H9 (cell line): ENCODE data around the gene CPA3. TPM values are rescaled to one million over a fixed set of nuclear protein-coding genes. Genes with fewer than 3 reads are reported as not detected.

Source experiments
- DNase-seq: peaks from one replicate; pipeline ENCODE4 v3.0.0-alpha.2; 2017
- H2AFZ ChIP-seq: one replicate; pipeline ENCODE4 v1.6.1; 2013; ENCODE audit warnings: mild to moderate bottlenecking, low read length, control low read depth, moderate library complexity
- H2AK5ac ChIP-seq: 2 replicates; pipeline ENCODE4 v1.6.1; 2013; ENCODE audit warnings: low read length, control low read depth, mixed read lengths; ENCODE audit not compliant: insufficient read length
- H2BK120ac ChIP-seq: one replicate; pipeline ENCODE4 v1.6.1; 2013; ENCODE audit warnings: low read depth, mild to moderate bottlenecking, low read length, control low read depth, inconsistent platforms; ENCODE audit not compliant: poor library complexity, severe bottlenecking
- H2BK12ac ChIP-seq: 2 replicates; pipeline ENCODE4 v1.6.1; 2013; ENCODE audit warnings: low read length, control low read depth, mixed read lengths, low read depth; ENCODE audit not compliant: insufficient read length
- H2BK15ac ChIP-seq: 2 replicates; pipeline ENCODE4 v1.6.1; 2013; ENCODE audit warnings: low read depth, low read length, control low read depth
- H2BK20ac ChIP-seq: one replicate; pipeline ENCODE4 v1.6.1; 2013; ENCODE audit warnings: low read depth, mild to moderate bottlenecking, low read length, control low read depth, inconsistent platforms; ENCODE audit not compliant: poor library complexity, severe bottlenecking
- H2BK5ac ChIP-seq: 2 replicates; pipeline ENCODE4 v1.6.1; 2013; ENCODE audit warnings: low read length, control low read depth, mixed read lengths; ENCODE audit not compliant: insufficient read length
- H3K14ac ChIP-seq: 2 replicates; pipeline ENCODE4 v1.6.1; 2013; ENCODE audit warnings: low read length, control low read depth; ENCODE audit not compliant: insufficient read depth
- H3K18ac ChIP-seq: 2 replicates; pipeline ENCODE4 v1.6.1; 2013; ENCODE audit warnings: low read depth, mild to moderate bottlenecking, mixed read lengths, low read length, control low read depth; ENCODE audit not compliant: insufficient read length
- H3K23ac ChIP-seq: 2 replicates; pipeline ENCODE4 v1.6.1; 2013; ENCODE audit warnings: low read length, control low read depth, mixed read lengths, low read depth; ENCODE audit not compliant: insufficient read length
- H3K23me2 ChIP-seq: 2 replicates; pipeline ENCODE4 v1.6.1; 2013; ENCODE audit warnings: low read depth, mild to moderate bottlenecking, mixed read lengths, low read length, control low read depth; ENCODE audit not compliant: insufficient read length, poor library complexity, severe bottlenecking
- H3K27ac ChIP-seq: 2 replicates; pipeline ENCODE4 v1.5.1; 2013; ENCODE audit warnings: low read length, control low read depth, mixed read lengths, low read depth; ENCODE audit not compliant: insufficient read length
- H3K27me3 ChIP-seq: 2 replicates; pipeline ENCODE4 v1.6.1; 2013; ENCODE audit warnings: low read length, control low read depth, inconsistent platforms; ENCODE audit not compliant: insufficient read depth
- H3K4ac ChIP-seq: 2 replicates; pipeline ENCODE4 v1.6.1; 2013; ENCODE audit warnings: low read depth, mild to moderate bottlenecking, control low read depth, inconsistent platforms, low read length, moderate library complexity
- H3K4me1 ChIP-seq: 2 replicates; pipeline ENCODE4 v1.6.1; 2013; ENCODE audit warnings: low read length, control low read depth, inconsistent platforms; ENCODE audit not compliant: insufficient read depth
- H3K4me2 ChIP-seq: 2 replicates; pipeline ENCODE4 v1.6.1; 2013; ENCODE audit warnings: low read length, control low read depth, mixed read lengths; ENCODE audit not compliant: insufficient read length, insufficient read depth
- H3K56ac ChIP-seq: 2 replicates; pipeline ENCODE4 v1.6.1; 2013; ENCODE audit warnings: low read depth, mild to moderate bottlenecking, mixed read lengths, low read length, control low read depth; ENCODE audit not compliant: insufficient read length
- H3K79me1 ChIP-seq: 2 replicates; pipeline ENCODE4 v1.6.1; 2013; ENCODE audit warnings: low read depth, mild to moderate bottlenecking, moderate library complexity, low read length, control low read depth, inconsistent platforms; ENCODE audit not compliant: insufficient read depth, poor library complexity, severe bottlenecking
- H3K79me2 ChIP-seq: 2 replicates; pipeline ENCODE4 v1.6.1; 2013; ENCODE audit warnings: low read length, control low read depth, inconsistent platforms; ENCODE audit not compliant: insufficient read depth
- H3K9ac ChIP-seq: 2 replicates; pipeline ENCODE4 v1.6.1; 2013; ENCODE audit warnings: low read length, control low read depth, mixed read lengths; ENCODE audit not compliant: insufficient read length; ENCODE audit errors: extremely low read depth
- H3K9me3 ChIP-seq: one replicate; pipeline ENCODE4 v1.6.1; 2013; ENCODE audit warnings: low read depth, low read length, inconsistent platforms; ENCODE audit not compliant: control insufficient read depth
- H3T11ph ChIP-seq: one replicate; pipeline ENCODE4 v1.6.1; 2013; ENCODE audit warnings: mild to moderate bottlenecking, low read length, control low read depth, inconsistent platforms
- H4K20me1 ChIP-seq: one replicate; pipeline ENCODE4 v1.6.1; 2013; ENCODE audit not compliant: control insufficient read depth, insufficient read length, insufficient read depth
- H4K5ac ChIP-seq: 2 replicates; pipeline ENCODE4 v1.6.1; 2013; ENCODE audit warnings: low read depth, mild to moderate bottlenecking, mixed read lengths, low read length, control low read depth; ENCODE audit not compliant: insufficient read length
- H4K8ac ChIP-seq: replicated peaks from 2 replicates; pipeline ENCODE4 v1.6.1; 2013; ENCODE audit warnings: low read length, control low read depth, mixed read lengths, low read depth; ENCODE audit not compliant: insufficient read length
- H4K91ac ChIP-seq: 2 replicates; pipeline ENCODE4 v1.6.1; 2013; ENCODE audit warnings: low read depth, mild to moderate bottlenecking, moderate library complexity, mixed read lengths, low read length, control low read depth; ENCODE audit not compliant: insufficient read length
- H3K27ac Mint-ChIP-seq, 3 experiments: 2 replicates in 2 of 3; 3 replicates in 1 of 3; pipeline ENCODE4 v1.8.0; 2020 to 2021; ENCODE audit warnings: mixed read lengths in 3 of 3, mild to moderate bottlenecking in 1 of 3, moderate library complexity in 1 of 3
- H3K27me3 Mint-ChIP-seq: 2 replicates; pipeline ENCODE4 v1.8.0; 2021; ENCODE audit warnings: low read depth, mild to moderate bottlenecking, moderate library complexity, mixed read lengths
- H3K36me3 Mint-ChIP-seq, 3 experiments: 2 replicates in 2 of 3; 3 replicates in 1 of 3; pipeline ENCODE4 v1.8.0; 2020 to 2021; ENCODE audit warnings: low read depth in 3 of 3, mixed read lengths in 3 of 3; ENCODE audit not compliant: insufficient read depth in 1 of 3
- H3K4me1 Mint-ChIP-seq, 2 experiments: 2 replicates each; pipeline ENCODE4 v1.8.0; 2020; ENCODE audit warnings: mixed read lengths in 2 of 2
- H3K4me3 Mint-ChIP-seq, 2 experiments: 2 replicates in 1 of 2; 3 replicates in 1 of 2; pipeline ENCODE4 v1.8.0; 2020 to 2021; ENCODE audit warnings: mild to moderate bottlenecking in 2 of 2, mixed read lengths in 2 of 2, moderate library complexity in 1 of 2
- H3K9me3 Mint-ChIP-seq, 2 experiments: 2 replicates in 1 of 2; 3 replicates in 1 of 2; pipeline ENCODE4 v1.8.0; 2020; ENCODE audit warnings: mild to moderate bottlenecking in 2 of 2, mixed read lengths in 2 of 2, moderate library complexity in 1 of 2
- WGBS: extraction: QIAGEN DNeasy Blood & Tissue Kit; methylation state at CpG from one replicate; pipeline ENCODE4 v1.1.7; 2013; ENCODE audit warnings: missing lambda C conversion rate, low lambda C conversion rate, mixed read lengths; ENCODE audit not compliant: insufficient read length; ENCODE audit errors: extremely low coverage; 5-methylcytosine and 5-hydroxymethylcytosine counted together
- total RNA-seq: library from RNA; stranded (reverse); gene quantifications from 2 replicates; pipeline ENCODE4 v1.2.1, GENCODE V29; 2021
- TF ChIP-seq, protein P1 (sequence below): fragments of 200-600 bp; sonication (generic); conservative IDR thresholded peaks from 3 replicates; pipeline ENCODE4 v1.8.0; 2021; ENCODE audit warnings: antibody characterized with exemption, mild to moderate bottlenecking

CPA3 gene
- total RNA-seq, 1 experiment from 2014 or later = not detected

DNA sequence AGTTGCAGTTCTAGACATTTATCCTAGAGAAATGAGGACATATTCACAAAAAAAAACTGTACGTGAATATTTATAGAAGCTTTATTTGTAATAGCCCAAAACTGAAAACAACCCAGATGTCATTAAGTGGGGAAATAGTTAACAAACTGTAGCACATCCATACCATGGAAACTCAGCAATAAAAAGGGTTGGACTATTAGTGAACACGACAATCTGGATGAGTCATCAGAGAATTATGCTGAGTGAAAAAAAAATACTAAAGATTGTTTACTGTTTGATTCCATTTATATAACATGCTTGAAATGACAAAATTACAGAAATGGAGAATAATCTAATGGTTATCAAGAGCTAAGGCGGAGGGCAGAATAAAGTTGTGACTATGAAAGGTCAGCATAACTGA, 59.5 kb downstream of the CPA3 start:
- no peak overlapping the region for H4K91ac ChIP-seq
- H3K9me3 ChIP-seq = no peaks in the 10 kb centered on the region
- TF ChIP-seq, protein P1, sequence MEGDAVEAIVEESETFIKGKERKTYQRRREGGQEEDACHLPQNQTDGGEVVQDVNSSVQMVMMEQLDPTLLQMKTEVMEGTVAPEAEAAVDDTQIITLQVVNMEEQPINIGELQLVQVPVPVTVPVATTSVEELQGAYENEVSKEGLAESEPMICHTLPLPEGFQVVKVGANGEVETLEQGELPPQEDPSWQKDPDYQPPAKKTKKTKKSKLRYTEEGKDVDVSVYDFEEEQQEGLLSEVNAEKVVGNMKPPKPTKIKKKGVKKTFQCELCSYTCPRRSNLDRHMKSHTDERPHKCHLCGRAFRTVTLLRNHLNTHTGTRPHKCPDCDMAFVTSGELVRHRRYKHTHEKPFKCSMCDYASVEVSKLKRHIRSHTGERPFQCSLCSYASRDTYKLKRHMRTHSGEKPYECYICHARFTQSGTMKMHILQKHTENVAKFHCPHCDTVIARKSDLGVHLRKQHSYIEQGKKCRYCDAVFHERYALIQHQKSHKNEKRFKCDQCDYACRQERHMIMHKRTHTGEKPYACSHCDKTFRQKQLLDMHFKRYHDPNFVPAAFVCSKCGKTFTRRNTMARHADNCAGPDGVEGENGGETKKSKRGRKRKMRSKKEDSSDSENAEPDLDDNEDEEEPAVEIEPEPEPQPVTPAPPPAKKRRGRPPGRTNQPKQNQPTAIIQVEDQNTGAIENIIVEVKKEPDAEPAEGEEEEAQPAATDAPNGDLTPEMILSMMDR = no peak
- no peak for DNase-seq
- no peak overlapping the region for H3K18ac ChIP-seq
- no peaks in the 10 kb centered on the region; the same call in 1 of the 2 replicates for H3K27me3 Mint-ChIP-seq
- no peak overlapping the region for H2BK15ac ChIP-seq
- H3K14ac ChIP-seq = no peak overlapping the region
- H3K27ac Mint-ChIP-seq = no peak overlapping the region
- H3K4me3 Mint-ChIP-seq = no peak overlapping the region
- no peak overlapping the region for H3T11ph ChIP-seq
- H3K9ac ChIP-seq = no peak overlapping the region
- no peak overlapping the region for H2BK20ac ChIP-seq
- H3K27me3 ChIP-seq = no peaks in the 10 kb centered on the region
- no peak overlapping the region for H2BK12ac ChIP-seq
- no peak overlapping the region for H3K4ac ChIP-seq
- H3K4me1 ChIP-seq = no peaks in the 10 kb centered on the region
- peaks cover 3 to 5% of the 10 kb centered on the region in 2 experiments; a peak in 4 of 5 replicates for H3K9me3 Mint-ChIP-seq
- H2AK5ac ChIP-seq = no peak overlapping the region
- H3K79me2 ChIP-seq = no peaks in the 10 kb centered on the region
- H3K4me1 Mint-ChIP-seq = no peaks in the 10 kb centered on the region
- no peaks in the 10 kb centered on the region for H4K20me1 ChIP-seq
- no peak overlapping the region for H2AFZ ChIP-seq
- whole genome bisulfite sequencing = no CpG with 5 or more reads among the region's 3 CpGs
- no peak overlapping the region for H3K23ac ChIP-seq
- no peak overlapping the region for H4K8ac ChIP-seq
- no peaks in the 10 kb centered on the region for H3K23me2 ChIP-seq
- no peaks in the 10 kb centered on the region for H3K79me1 ChIP-seq
- no peak overlapping the region for H4K5ac ChIP-seq
- H3K56ac ChIP-seq = no peak overlapping the region
- no peak overlapping the region for H2BK5ac ChIP-seq
- H3K36me3 Mint-ChIP-seq = peaks cover 0 to 4% (median 1%) of the 10 kb centered on the region in 3 experiments; a peak in 2 of 7 replicates
- no peak overlapping the region for H3K27ac ChIP-seq
- H2BK120ac ChIP-seq = no peak overlapping the region
- H3K4me2 ChIP-seq = no peak overlapping the region
